GM13977 (cell line): ENCODE data around the gene ST6GALNAC4.
"Not testable (repeated sequence)": the region's sequence is repeated elsewhere in the genome, so short reads cannot be mapped to it uniquely, and the experiment has no call there.

Experiments used
- DNase-seq: peaks from one replicate; pipeline ENCODE4 v3.0.0; 2012; ENCODE audit warnings: low spot score
- in situ Hi-C: fragments of 300-500 bp; cut with MboI; formaldehyde crosslinking; loops from one replicate; pipeline ENCODE4 v1.12.0; 2022; ENCODE audit warnings: low sequenced_read_pairs, low pct_unique_long_range_greater_than_20kb, mixed read lengths, inconsistent platforms; ENCODE audit not compliant: unreplicated experiment
- TF ChIP-seq, protein P1 (sequence below): IDR thresholded peaks from 2 replicates; pipeline ENCODE4 v1.5.1; 2012; ENCODE audit warnings: mild to moderate bottlenecking, control low read depth; ENCODE audit not compliant: insufficient read depth; ENCODE audit errors: extremely low read depth, missing control alignments

Gene ST6GALNAC4

GRCh38 chr9:127884427-127884911 lies 32.4 kb downstream of the ST6GALNAC4 start:
- TF ChIP-seq, protein P1, sequence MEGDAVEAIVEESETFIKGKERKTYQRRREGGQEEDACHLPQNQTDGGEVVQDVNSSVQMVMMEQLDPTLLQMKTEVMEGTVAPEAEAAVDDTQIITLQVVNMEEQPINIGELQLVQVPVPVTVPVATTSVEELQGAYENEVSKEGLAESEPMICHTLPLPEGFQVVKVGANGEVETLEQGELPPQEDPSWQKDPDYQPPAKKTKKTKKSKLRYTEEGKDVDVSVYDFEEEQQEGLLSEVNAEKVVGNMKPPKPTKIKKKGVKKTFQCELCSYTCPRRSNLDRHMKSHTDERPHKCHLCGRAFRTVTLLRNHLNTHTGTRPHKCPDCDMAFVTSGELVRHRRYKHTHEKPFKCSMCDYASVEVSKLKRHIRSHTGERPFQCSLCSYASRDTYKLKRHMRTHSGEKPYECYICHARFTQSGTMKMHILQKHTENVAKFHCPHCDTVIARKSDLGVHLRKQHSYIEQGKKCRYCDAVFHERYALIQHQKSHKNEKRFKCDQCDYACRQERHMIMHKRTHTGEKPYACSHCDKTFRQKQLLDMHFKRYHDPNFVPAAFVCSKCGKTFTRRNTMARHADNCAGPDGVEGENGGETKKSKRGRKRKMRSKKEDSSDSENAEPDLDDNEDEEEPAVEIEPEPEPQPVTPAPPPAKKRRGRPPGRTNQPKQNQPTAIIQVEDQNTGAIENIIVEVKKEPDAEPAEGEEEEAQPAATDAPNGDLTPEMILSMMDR = no peak
- no peak for DNase-seq
- in situ Hi-C loops = no loop called here

GRCh38 chr9:127883959-127884358 lies 32.9 kb downstream of the ST6GALNAC4 start:
- in situ Hi-C loops = no loop called here
- TF ChIP-seq, protein P1 = no peak
- DNase-seq = no peak

- DNase-seq, in situ Hi-C loops: not testable (repeated sequence)
Measured at GRCh38 chr9:127881715-127882114, 35.1 kb downstream of the ST6GALNAC4 start.

DNA sequence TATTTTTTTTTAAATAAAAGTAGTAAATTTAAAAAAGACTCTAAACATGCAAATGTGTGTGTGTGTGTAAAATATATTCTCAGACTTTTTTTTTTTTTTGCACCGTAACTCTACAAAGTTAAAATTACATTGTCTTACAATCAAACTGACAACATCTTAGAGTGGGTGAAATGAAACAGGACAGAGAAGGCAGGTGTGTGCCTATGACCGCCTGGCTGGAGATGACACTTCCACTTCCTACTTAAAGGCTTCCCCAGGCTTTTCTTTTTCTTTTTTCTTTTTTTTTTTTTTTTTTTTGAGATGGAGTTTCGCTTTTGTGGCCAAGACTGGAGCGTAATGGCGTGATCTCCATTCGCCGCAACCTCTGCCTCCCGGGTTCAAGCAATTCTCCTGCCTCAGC lies 36.7 kb downstream of the ST6GALNAC4 start:
- no peak for DNase-seq
- in situ Hi-C loops = no loop called here

DNA sequence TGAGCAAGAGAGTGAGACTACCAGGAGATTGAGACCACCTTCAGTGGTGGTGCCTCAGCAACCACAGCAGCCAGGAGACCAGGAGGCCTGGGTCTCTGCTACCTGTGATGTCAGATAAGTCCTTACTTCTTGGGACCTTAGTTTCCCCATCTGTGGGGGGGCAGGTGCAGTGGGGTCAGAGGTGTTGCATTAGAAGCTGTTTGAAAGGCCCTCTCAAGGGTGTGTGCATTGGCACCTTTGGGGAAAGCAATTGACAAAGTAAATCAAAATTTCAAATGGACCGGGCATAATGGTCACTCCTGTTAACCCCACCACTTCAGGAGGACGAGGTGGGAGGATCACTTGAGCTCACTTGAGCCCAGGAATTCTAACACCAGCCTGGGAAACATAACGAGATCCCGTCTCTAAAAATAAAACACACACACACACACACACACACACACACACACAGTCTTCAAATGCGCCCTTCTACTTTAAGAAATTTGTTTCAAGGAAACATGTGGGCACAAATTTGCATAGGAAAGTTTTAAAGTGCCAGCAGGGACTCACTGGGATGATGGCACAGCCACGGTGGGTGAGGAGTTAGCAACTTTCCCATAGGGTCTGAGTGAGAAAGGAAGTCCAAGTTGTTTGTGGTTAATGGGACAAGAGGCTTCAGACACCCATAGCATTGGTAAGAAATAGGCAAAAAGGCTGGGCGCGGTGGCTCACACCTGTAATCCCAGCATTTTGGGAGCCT lies 38.0 kb downstream of the ST6GALNAC4 start:
- TF ChIP-seq, protein P1 = no peak
- no peak for DNase-seq
- in situ Hi-C loops = no loop called here

More for the DNA sequence above, 36.7 kb downstream of the ST6GALNAC4 start:
- TF ChIP-seq, protein P1 = no peak

DNA sequence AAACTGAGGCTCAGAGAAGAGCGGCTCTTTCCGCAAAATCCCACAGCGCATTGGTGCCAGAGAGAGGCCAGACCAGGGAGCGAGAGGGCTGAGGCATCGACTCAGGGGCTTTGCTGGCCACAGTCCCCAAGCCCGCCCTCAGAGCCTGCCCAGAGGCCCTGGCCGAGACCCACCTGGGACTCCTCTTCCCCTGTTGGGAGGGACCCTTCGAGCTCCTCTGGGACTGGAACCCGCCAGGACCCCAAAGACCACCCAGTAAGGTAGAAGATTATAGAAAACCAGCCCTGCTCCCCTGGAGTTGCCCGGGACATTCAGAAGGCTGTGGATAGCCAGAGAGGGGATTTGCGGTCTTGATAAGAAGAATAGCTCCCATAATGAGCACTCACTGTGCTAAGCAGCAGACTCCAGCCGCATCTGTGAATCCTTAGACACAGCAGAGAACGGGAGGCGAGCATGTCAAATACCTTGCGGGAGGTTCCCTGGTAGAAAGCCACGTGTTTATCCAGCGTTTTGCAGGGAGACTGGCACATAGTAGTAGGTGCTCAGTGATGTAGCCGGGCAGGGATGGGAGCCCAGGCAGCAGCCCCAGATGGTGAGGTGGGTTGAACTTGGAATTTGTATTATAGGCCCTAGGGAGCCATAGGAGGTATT lies 38.7 kb downstream of the ST6GALNAC4 start:
- in situ Hi-C loops = no loop called here
- no peak for DNase-seq

More for the DNA sequence above, 38.7 kb downstream of the ST6GALNAC4 start:
- TF ChIP-seq, protein P1 = no peak
